ENCODE measurements around the gene C6orf15. TPM values are rescaled to one million over a fixed set of nuclear protein-coding genes. Genes with fewer than 3 reads are reported as not detected.

The C6orf15 gene
- total RNA-seq, 1 donor from 2014 or later, result not detected

DNA sequence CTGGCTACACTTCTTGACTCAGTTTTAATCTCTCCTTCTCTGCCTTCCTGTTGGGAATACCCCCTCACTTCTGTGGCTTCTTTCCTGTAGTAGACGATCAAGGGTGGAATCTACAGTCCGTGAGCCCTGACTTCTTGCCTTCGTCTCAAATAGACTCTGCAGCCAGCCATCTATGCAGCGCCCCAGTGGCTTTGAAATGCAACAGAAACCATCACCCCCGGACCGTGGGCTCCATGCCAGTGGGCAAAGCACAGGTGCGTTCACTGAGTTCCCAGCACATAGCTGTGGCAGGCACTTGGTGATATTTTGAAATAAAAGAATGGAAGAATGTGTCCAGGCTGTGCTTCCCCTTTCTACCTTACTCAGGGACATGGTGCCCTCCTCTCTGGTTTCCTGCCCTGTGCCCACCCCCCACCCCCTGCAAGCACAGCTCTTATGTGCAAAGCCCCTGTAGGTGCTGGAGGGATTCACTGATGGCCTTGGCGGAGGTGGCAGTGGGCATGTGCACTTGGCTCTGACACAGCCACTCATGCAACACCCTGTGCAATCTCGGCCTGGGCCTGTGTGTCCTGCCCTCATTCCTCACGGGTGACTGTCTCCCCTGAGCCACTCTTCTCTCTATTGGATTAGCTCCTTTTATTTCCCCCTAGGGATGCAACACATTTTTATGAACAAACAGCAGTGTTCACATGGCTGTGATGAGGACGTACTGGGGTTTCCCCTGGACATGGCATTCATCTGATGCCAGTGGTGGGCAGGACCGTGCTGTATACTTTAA lies 13.4 kb upstream of the C6orf15 start:
- Mint-ChIP-seq H3K9me3 (ENCODE audit: unreplicated experiment) (no peaks in the 10 kb centered on the region), H3K4me1 (ENCODE audit: low read depth, unreplicated experiment) (no peaks in the 10 kb centered on the region)
- DNase-seq, result no peak

GRCh38 chr6:31125162-31125561 lies 12.8 kb upstream of the C6orf15 start:
- no peaks in the 10 kb centered on the region for H3K36me3 Mint-ChIP-seq (ENCODE audit: unreplicated experiment)
- DNase-seq, result no peak
- TF ChIP-seq, protein P1, sequence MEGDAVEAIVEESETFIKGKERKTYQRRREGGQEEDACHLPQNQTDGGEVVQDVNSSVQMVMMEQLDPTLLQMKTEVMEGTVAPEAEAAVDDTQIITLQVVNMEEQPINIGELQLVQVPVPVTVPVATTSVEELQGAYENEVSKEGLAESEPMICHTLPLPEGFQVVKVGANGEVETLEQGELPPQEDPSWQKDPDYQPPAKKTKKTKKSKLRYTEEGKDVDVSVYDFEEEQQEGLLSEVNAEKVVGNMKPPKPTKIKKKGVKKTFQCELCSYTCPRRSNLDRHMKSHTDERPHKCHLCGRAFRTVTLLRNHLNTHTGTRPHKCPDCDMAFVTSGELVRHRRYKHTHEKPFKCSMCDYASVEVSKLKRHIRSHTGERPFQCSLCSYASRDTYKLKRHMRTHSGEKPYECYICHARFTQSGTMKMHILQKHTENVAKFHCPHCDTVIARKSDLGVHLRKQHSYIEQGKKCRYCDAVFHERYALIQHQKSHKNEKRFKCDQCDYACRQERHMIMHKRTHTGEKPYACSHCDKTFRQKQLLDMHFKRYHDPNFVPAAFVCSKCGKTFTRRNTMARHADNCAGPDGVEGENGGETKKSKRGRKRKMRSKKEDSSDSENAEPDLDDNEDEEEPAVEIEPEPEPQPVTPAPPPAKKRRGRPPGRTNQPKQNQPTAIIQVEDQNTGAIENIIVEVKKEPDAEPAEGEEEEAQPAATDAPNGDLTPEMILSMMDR (IDR thresholded peaks at IDR 0.05; ENCODE audit: partially characterized antibody, unreplicated experiment), result no peak
- H3K4me1 Mint-ChIP-seq (ENCODE audit: low read depth, unreplicated experiment), result no peaks in the 10 kb centered on the region
- H3K27ac Mint-ChIP-seq (ENCODE audit: unreplicated experiment), result no peak overlapping the region
- H3K9me3 Mint-ChIP-seq (ENCODE audit: unreplicated experiment), result no peaks in the 10 kb centered on the region
- peaks cover 2% of the 10 kb centered on the region for H3K27me3 Mint-ChIP-seq (ENCODE audit: unreplicated experiment)
- no peak overlapping the region for H3K4me3 Mint-ChIP-seq (ENCODE audit: unreplicated experiment)

More for the DNA sequence above, 13.4 kb upstream of the C6orf15 start:
- Mint-ChIP-seq H3K4me3 (ENCODE audit: unreplicated experiment) (no peak overlapping the region), H3K27me3 (ENCODE audit: unreplicated experiment) (peaks cover 2% of the 10 kb centered on the region), H3K36me3 (ENCODE audit: unreplicated experiment) (no peaks in the 10 kb centered on the region), H3K27ac (ENCODE audit: unreplicated experiment) (no peak overlapping the region)
- TF ChIP-seq, protein P1 (IDR thresholded peaks at IDR 0.05; ENCODE audit: partially characterized antibody, unreplicated experiment), result no peak

- H3K9me3 Mint-ChIP-seq (ENCODE audit: unreplicated experiment), result peaks cover 2% of the 10 kb centered on the region
- H3K4me3 Mint-ChIP-seq (ENCODE audit: unreplicated experiment), result no peak overlapping the region
- no peak for DNase-seq
- no peak overlapping the region for H3K27ac Mint-ChIP-seq (ENCODE audit: unreplicated experiment)
- H3K4me1 Mint-ChIP-seq (ENCODE audit: low read depth, unreplicated experiment), result no peaks in the 10 kb centered on the region
- H3K27me3 Mint-ChIP-seq (ENCODE audit: unreplicated experiment), result peaks cover 4% of the 10 kb centered on the region
- TF ChIP-seq, protein P1 (IDR thresholded peaks at IDR 0.05; ENCODE audit: partially characterized antibody, unreplicated experiment), result no peak
- no peaks in the 10 kb centered on the region for H3K36me3 Mint-ChIP-seq (ENCODE audit: unreplicated experiment)
These were observed 10.7 kb upstream of the C6orf15 start for GRCh38 chr6:31122791-31123706.

- TF ChIP-seq, protein P1 (IDR thresholded peaks at IDR 0.05; ENCODE audit: partially characterized antibody, unreplicated experiment), result no peak
- Mint-ChIP-seq H3K9me3 (ENCODE audit: unreplicated experiment) (peaks cover 2% of the 10 kb centered on the region), H3K4me3 (ENCODE audit: unreplicated experiment) (no peak overlapping the region), H3K27ac (ENCODE audit: unreplicated experiment) (no peak overlapping the region), H3K36me3 (ENCODE audit: unreplicated experiment) (no peaks in the 10 kb centered on the region), H3K27me3 (ENCODE audit: unreplicated experiment) (peaks cover 2% of the 10 kb centered on the region), H3K4me1 (ENCODE audit: low read depth, unreplicated experiment) (no peaks in the 10 kb centered on the region)
- no peak for DNase-seq
These were observed 8.9 kb upstream of the C6orf15 start for GRCh38 chr6:31121131-31121790.
